ENCODE measurements around the gene TMEM63A.
"Not testable (repeated sequence)": the region's sequence is repeated elsewhere in the genome, so short reads cannot be mapped to it uniquely, and the experiment has no call there.

Gene TMEM63A

GRCh38 chr1:225840223-225840610, 42.0 kb downstream of the TMEM63A start:
- Histone ChIP-seq H3K36me3 (ENCODE audit: insufficient read depth, low read length) (no peaks in the 10 kb centered on the region), H3K4me2 (ENCODE audit: low read length) (no peak overlapping the region), H4K20me1 (ENCODE audit: insufficient read depth, low read length) (no peaks in the 10 kb centered on the region), H3K27me3 (ENCODE audit: insufficient read depth, low read length) (no peaks in the 10 kb centered on the region), H3K79me2 (ENCODE audit: insufficient read depth, low read length) (no peaks in the 10 kb centered on the region), H2AFZ (ENCODE audit: low read length) (no peak overlapping the region), H3K9me2 (ENCODE audit: low read depth, low read length) (no peaks in the 10 kb centered on the region), H3K9ac (ENCODE audit: low read length) (no peak overlapping the region), H3K9me3 (ENCODE audit: low read length) (no peaks in the 10 kb centered on the region), H3K27ac (ENCODE audit: low read depth, low read length, poor library complexity, severe bottlenecking) (no peak overlapping the region), H3K4me3 (ENCODE audit: low read depth, low read length, poor library complexity, severe bottlenecking) (no peak overlapping the region), H3F3A (ENCODE audit: insufficient read depth, low read length) (no peaks in the 10 kb centered on the region), H3K4me1 (ENCODE audit: insufficient read depth, low read length, severe bottlenecking) (no peaks in the 10 kb centered on the region)
- TF ChIP-seq CTCF (IDR thresholded peaks at IDR 0.05; ENCODE audit: low read length) (no peak), EZH2 (IDR thresholded peaks at IDR 0.05; ENCODE audit: borderline replicate concordance, low read length) (no peak)

DNA sequence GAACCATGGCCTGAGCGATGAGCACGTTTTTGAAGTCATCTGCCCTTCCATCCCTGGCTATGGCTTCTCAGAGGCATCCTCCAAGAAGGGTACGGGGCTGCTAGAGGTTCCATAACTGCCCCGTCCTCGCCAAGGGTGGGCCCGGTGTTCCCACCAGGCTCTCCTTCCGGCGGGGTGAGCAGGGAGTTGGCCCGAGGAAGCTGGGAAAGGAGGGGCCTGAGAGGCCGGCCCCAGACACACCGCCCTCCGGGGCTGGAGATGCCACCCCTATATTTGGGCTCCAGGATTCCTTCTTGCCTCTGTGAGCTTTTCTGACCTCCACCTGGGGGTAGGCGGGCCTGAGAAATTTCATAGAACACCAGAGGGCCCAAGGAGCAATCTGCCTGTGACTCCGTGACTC, 43.4 kb downstream of the TMEM63A start:
- Histone ChIP-seq H3K9ac (ENCODE audit: low read length) (no peak overlapping the region), H3K9me3 (ENCODE audit: low read length) (no peaks in the 10 kb centered on the region), H3K27ac (ENCODE audit: low read depth, low read length, poor library complexity, severe bottlenecking) (no peak overlapping the region), H2AFZ (ENCODE audit: low read length) (no peak overlapping the region), H3K4me2 (ENCODE audit: low read length) (no peak overlapping the region), H4K20me1 (ENCODE audit: insufficient read depth, low read length) (no peaks in the 10 kb centered on the region), H3K27me3 (ENCODE audit: insufficient read depth, low read length) (no peaks in the 10 kb centered on the region), H3F3A (ENCODE audit: insufficient read depth, low read length) (no peaks in the 10 kb centered on the region), H3K4me1 (ENCODE audit: insufficient read depth, low read length, severe bottlenecking) (no peaks in the 10 kb centered on the region), H3K4me3 (ENCODE audit: low read depth, low read length, poor library complexity, severe bottlenecking) (no peak overlapping the region), H3K36me3 (ENCODE audit: insufficient read depth, low read length) (no peaks in the 10 kb centered on the region), H3K79me2 (ENCODE audit: insufficient read depth, low read length) (no peaks in the 10 kb centered on the region), H3K9me2 (ENCODE audit: low read depth, low read length) (no peaks in the 10 kb centered on the region)
- TF ChIP-seq CTCF (IDR thresholded peaks at IDR 0.05; ENCODE audit: low read length), result no peak
- no peak for TF ChIP-seq EZH2 (IDR thresholded peaks at IDR 0.05; ENCODE audit: borderline replicate concordance, low read length)

DNA sequence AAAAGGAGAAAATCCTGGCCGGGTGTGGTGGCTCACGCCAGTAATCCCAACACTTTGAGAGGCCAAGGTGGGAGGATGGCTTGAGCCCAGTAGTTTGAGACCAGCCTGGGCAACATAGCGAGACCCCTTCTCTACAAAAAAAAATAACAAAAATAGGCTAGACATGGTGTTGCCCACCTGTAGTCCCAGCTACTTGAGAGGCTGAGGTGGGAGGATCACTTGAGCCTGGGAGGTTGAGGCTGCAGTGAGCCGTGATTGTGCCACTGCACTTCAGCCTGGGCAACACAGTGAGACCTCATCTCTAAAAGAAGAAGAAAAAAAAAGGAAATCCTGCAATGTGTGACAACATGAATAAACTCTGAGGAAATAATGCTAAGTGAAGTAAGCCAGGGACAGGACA, 45.9 kb downstream of the TMEM63A start:
- H3K27ac ChIP-seq (ENCODE audit: low read depth, low read length, poor library complexity, severe bottlenecking); H4K20me1 ChIP-seq (ENCODE audit: insufficient read depth, low read length); H3F3A ChIP-seq (ENCODE audit: insufficient read depth, low read length); H3K27me3 ChIP-seq (ENCODE audit: insufficient read depth, low read length); H2AFZ ChIP-seq (ENCODE audit: low read length); H3K9me3 ChIP-seq (ENCODE audit: low read length); H3K4me2 ChIP-seq (ENCODE audit: low read length); H3K79me2 ChIP-seq (ENCODE audit: insufficient read depth, low read length); H3K4me1 ChIP-seq (ENCODE audit: insufficient read depth, low read length, severe bottlenecking); H3K36me3 ChIP-seq (ENCODE audit: insufficient read depth, low read length); H3K9me2 ChIP-seq (ENCODE audit: low read depth, low read length); H3K9ac ChIP-seq (ENCODE audit: low read length); H3K4me3 ChIP-seq (ENCODE audit: low read depth, low read length, poor library complexity, severe bottlenecking): not testable (repeated sequence)

- H3K9me3 ChIP-seq (ENCODE audit: low read length), result no peaks in the 10 kb centered on the region
- no peaks in the 10 kb centered on the region for H3K79me2 ChIP-seq (ENCODE audit: insufficient read depth, low read length)
- TF ChIP-seq CTCF (IDR thresholded peaks at IDR 0.05; ENCODE audit: low read length) (no peak), EZH2 (IDR thresholded peaks at IDR 0.05; ENCODE audit: borderline replicate concordance, low read length) (no peak)
- H3K9ac ChIP-seq (ENCODE audit: low read length), result no peak overlapping the region
- no peaks in the 10 kb centered on the region for H3K27me3 ChIP-seq (ENCODE audit: insufficient read depth, low read length)
- no peaks in the 10 kb centered on the region for H3K9me2 ChIP-seq (ENCODE audit: low read depth, low read length)
- H4K20me1 ChIP-seq (ENCODE audit: insufficient read depth, low read length), result no peaks in the 10 kb centered on the region
- H3F3A ChIP-seq (ENCODE audit: insufficient read depth, low read length), result no peaks in the 10 kb centered on the region
- H3K36me3 ChIP-seq (ENCODE audit: insufficient read depth, low read length), result no peaks in the 10 kb centered on the region
- H3K4me1 ChIP-seq (ENCODE audit: insufficient read depth, low read length, severe bottlenecking), result no peaks in the 10 kb centered on the region
- H3K4me3 ChIP-seq (ENCODE audit: low read depth, low read length, poor library complexity, severe bottlenecking), result no peak overlapping the region
- H2AFZ ChIP-seq (ENCODE audit: low read length), result no peak overlapping the region
- H3K27ac ChIP-seq (ENCODE audit: low read depth, low read length, poor library complexity, severe bottlenecking), result no peak overlapping the region
- no peak overlapping the region for H3K4me2 ChIP-seq (ENCODE audit: low read length)
Observed at GRCh38 chr1:225835856-225836255, 46.3 kb downstream of the TMEM63A start.

Data from OCI-LY1 (cell line).